Measurements from ENCODE around the gene ITFG1.
"Not testable (repeated sequence)": the region's sequence is repeated elsewhere in the genome, so short reads cannot be mapped to it uniquely, and the experiment has no call there.

Gene ITFG1

GRCh38 chr16:47473792-47474191 is 12.9 kb upstream of the ITFG1 start:
- DNase-seq (ENCODE audit: low spot score), result no peak

GRCh38 chr16:47473004-47473403 is 12.1 kb upstream of the ITFG1 start:
- DNase-seq (ENCODE audit: low spot score), result not testable (repeated sequence)

GRCh38 chr16:47470810-47471209 is 9.9 kb upstream of the ITFG1 start:
- no peak for DNase-seq (ENCODE audit: low spot score)

GRCh38 chr16:47470211-47470610 is 9.3 kb upstream of the ITFG1 start:
- no peak for DNase-seq (ENCODE audit: low spot score)

- DNase-seq (ENCODE audit: low spot score), result no peak
Observed at GRCh38 chr16:47469227-47469626, 8.4 kb upstream of the ITFG1 start.

- DNase-seq (ENCODE audit: low spot score), result not testable (repeated sequence)
Observed at GRCh38 chr16:47468070-47468689, 7.3 kb upstream of the ITFG1 start.

GRCh38 chr16:47467501-47467900 is 6.6 kb upstream of the ITFG1 start:
- DNase-seq (ENCODE audit: low spot score), result no peak

- DNase-seq (ENCODE audit: low spot score), result no peak
Observed at GRCh38 chr16:47465919-47466630, 5.2 kb upstream of the ITFG1 start.

GRCh38 chr16:47463771-47464624 is 3.1 kb upstream of the ITFG1 start:
- no peak for DNase-seq (ENCODE audit: low spot score)

- DNase-seq (ENCODE audit: low spot score), result peak; percentile 32
Observed at GRCh38 chr16:47461598-47462266, 869 bp upstream of the ITFG1 start.

GRCh38 chr16:47460359-47460710 is 528 bp downstream of the ITFG1 start:
- DNase-seq (ENCODE audit: low spot score), result no peak

GRCh38 chr16:47459603-47460002 is 1.3 kb downstream of the ITFG1 start:
- DNase-seq (ENCODE audit: low spot score), result no peak

GRCh38 chr16:47458331-47458730 is 2.5 kb downstream of the ITFG1 start:
- DNase-seq (ENCODE audit: low spot score), result no peak

- no peak for DNase-seq (ENCODE audit: low spot score)
Observed at GRCh38 chr16:47449788-47450187, 11.1 kb downstream of the ITFG1 start.

- no peak for DNase-seq (ENCODE audit: low spot score)
Observed at GRCh38 chr16:47448830-47449575, 11.9 kb downstream of the ITFG1 start.

GRCh38 chr16:47446431-47446830 is 14.4 kb downstream of the ITFG1 start:
- no peak for DNase-seq (ENCODE audit: low spot score)

GRCh38 chr16:47442884-47443283 is 18.0 kb downstream of the ITFG1 start:
- not testable (repeated sequence) for DNase-seq (ENCODE audit: low spot score)

GRCh38 chr16:47440066-47440465 is 20.8 kb downstream of the ITFG1 start:
- not testable (repeated sequence) for DNase-seq (ENCODE audit: low spot score)

- DNase-seq (ENCODE audit: low spot score), result not testable (repeated sequence)
Observed at GRCh38 chr16:47434274-47434673, 26.6 kb downstream of the ITFG1 start.

GRCh38 chr16:47431960-47432359 is 28.9 kb downstream of the ITFG1 start:
- DNase-seq (ENCODE audit: low spot score), result no peak

GRCh38 chr16:47426806-47427205 is 34.1 kb downstream of the ITFG1 start:
- no peak for DNase-seq (ENCODE audit: low spot score)

GRCh38 chr16:47424846-47425245 is 36.0 kb downstream of the ITFG1 start:
- no peak for DNase-seq (ENCODE audit: low spot score)

Data from AG20443 (cell line).